ENCODE results near the gene MPO. TPM values are rescaled to one million over a fixed set of nuclear protein-coding genes. Genes with fewer than 3 reads are reported as not detected.
A peak's percentile ranks its signal among the peaks of the same experiment; 100 is the strongest.

Gene MPO
- total and polyA plus RNA-seq, 2 of the 4 experiments (the other 2 are of a cell fraction): not detected

DNA sequence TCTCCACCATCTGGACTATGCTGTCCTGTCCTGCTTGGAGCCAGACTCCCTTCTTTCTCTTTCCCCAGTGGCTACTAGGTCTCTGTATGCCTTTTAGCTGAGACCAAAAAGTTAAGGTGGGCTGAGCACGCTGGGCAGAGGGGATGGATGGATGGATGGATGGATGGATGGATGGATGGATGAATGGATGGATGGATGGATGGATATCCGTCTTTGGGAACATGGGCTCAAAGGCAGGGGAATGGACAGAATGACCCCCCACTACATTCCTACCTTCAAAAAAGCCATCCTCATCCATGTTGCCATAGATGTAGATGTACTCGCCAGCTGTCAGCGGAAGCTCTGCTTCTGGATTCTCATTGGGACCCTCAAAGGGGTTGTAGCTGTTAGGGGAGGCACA is 35.0 kb upstream of the MPO start:
- Histone ChIP-seq H3K4me1 (ENCODE audit: control insufficient read depth, insufficient read depth, low read length) (no peaks in the 10 kb centered on the region), H2AK9ac (replicated peaks; ENCODE audit: low read depth, low read length, poor library complexity) (no peak overlapping the region), H4K8ac (ENCODE audit: low read depth in 2 of 2, low read length in 2 of 2) (no peak overlapping the region), H3K4me3 (ENCODE audit: insufficient read depth, low read depth, low read length) (no peak overlapping the region), H4K91ac (ENCODE audit: insufficient read depth, low read depth, low read length) (no peak overlapping the region), H3K18ac (ENCODE audit: low read depth, low read length) (no peak overlapping the region), H3K23ac (ENCODE audit: low read depth, low read length) (no peak overlapping the region), H2BK5ac (ENCODE audit: low read depth, low read length, poor library complexity, severe bottlenecking) (no peak overlapping the region), H2AFZ (replicated peaks; ENCODE audit: low read length, poor library complexity) (peak overlapping the region; percentile 32), H2BK20ac (ENCODE audit: low read depth, low read length) (no peak overlapping the region), H2BK15ac (ENCODE audit: low read depth, low read length) (no peak overlapping the region), H3K14ac (replicated peaks; ENCODE audit: low read depth, low read length) (no peak overlapping the region), H4K5ac (ENCODE audit: low read depth, low read length) (no peak overlapping the region), H3K27me3 (ENCODE audit: control insufficient read depth, insufficient read depth, low read length) (no peaks in the 10 kb centered on the region), H3K36me3 (ENCODE audit: control insufficient read depth, insufficient read depth, low read length) (no peaks in the 10 kb centered on the region), H3K27ac (ENCODE audit: insufficient read depth, low read length) (no peak overlapping the region), H4K20me1 (ENCODE audit: insufficient read depth, low read length) (no peaks in the 10 kb centered on the region), H2AK5ac (ENCODE audit: low read depth, low read length) (no peak overlapping the region), H3K9ac (ENCODE audit: low read depth, low read length) (no peak overlapping the region), H3K4me2 (ENCODE audit: low read depth, low read length) (no peak overlapping the region), H3K9me1 (ENCODE audit: insufficient read depth, low read length) (no peaks in the 10 kb centered on the region), H3K4ac (ENCODE audit: low read depth, low read length) (no peak overlapping the region), H2BK120ac (ENCODE audit: low read depth, low read length) (no peak overlapping the region), H3K79me1 (ENCODE audit: low read depth in 1 of 2, low read length in 2 of 2) (no peaks in the 10 kb centered on the region), H3K9me3 (ENCODE audit: control insufficient read depth, insufficient read depth, low read length) (no peaks in the 10 kb centered on the region), H3K56ac (ENCODE audit: extremely low read depth, insufficient read depth, low read length) (no peak overlapping the region)
- dilution Hi-C loops (cut with HindIII; ENCODE audit: low sequenced_read_pairs, unreplicated experiment): no loop called here
- BruUV-seq (replicated peaks): no TSS peak
- DNase-seq (no peak), ATAC-seq (ENCODE audit: low read depth) (no peak)
- intact Hi-C loops (cut with micrococcal nuclease): loop anchor here (2.0 kb wide), 1 partner anchor 37 kb away; the partner anchor contains the start of gene SUPT4H1
- no CpG with 5 or more reads among the region's 4 CpGs for WGBS, 2 experiments (ENCODE audit: extremely low coverage in 2 of 2, insufficient read length in 1 of 2)
- ChIA-PET CTCF (no interaction called here), POLR2A (ENCODE audit: unreplicated experiment) (no interaction called here)
- TF ChIP-seq RAD21 (IDR thresholded peaks at IDR 0.05; ENCODE audit: low read length) (no peak), MAFK (IDR thresholded peaks at IDR 0.05; ENCODE audit: low read depth, low read length) (no peak), POLR2A (IDR thresholded peaks at IDR 0.05; ENCODE audit: low read depth, low read length) (no peak), RFX5 (IDR thresholded peaks at IDR 0.05; ENCODE audit: low read depth, low read length) (no peak), CEBPB (IDR thresholded peaks at IDR 0.05; ENCODE audit: low read depth, low read length) (no peak), MXI1 (IDR thresholded peaks at IDR 0.05; ENCODE audit: borderline replicate concordance, low read depth, low read length) (no peak), MAZ (IDR thresholded peaks at IDR 0.05; ENCODE audit: borderline replicate concordance, low read depth, low read length) (no peak), NFE2L2 (IDR thresholded peaks at IDR 0.05; ENCODE audit: low read depth, low read length) (no peak), CHD1 (IDR thresholded peaks at IDR 0.05; ENCODE audit: low read depth, low read length) (no peak), BHLHE40 (IDR thresholded peaks at IDR 0.05; ENCODE audit: low read depth, low read length) (no peak), FOS (IDR thresholded peaks at IDR 0.05; ENCODE audit: low read depth, low read length) (no peak), SMC3 (IDR thresholded peaks at IDR 0.05; ENCODE audit: low read depth, low read length) (no peak), RCOR1 (IDR thresholded peaks at IDR 0.05; ENCODE audit: insufficient replicate concordance, low read length) (no peak)
- TF ChIP-seq, protein P1, sequence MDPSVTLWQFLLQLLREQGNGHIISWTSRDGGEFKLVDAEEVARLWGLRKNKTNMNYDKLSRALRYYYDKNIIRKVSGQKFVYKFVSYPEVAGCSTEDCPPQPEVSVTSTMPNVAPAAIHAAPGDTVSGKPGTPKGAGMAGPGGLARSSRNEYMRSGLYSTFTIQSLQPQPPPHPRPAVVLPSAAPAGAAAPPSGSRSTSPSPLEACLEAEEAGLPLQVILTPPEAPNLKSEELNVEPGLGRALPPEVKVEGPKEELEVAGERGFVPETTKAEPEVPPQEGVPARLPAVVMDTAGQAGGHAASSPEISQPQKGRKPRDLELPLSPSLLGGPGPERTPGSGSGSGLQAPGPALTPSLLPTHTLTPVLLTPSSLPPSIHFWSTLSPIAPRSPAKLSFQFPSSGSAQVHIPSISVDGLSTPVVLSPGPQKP (IDR thresholded peaks at IDR 0.05; ENCODE audit: borderline replicate concordance, low read depth, low read length): no peak
- TF ChIP-seq, protein P2, sequence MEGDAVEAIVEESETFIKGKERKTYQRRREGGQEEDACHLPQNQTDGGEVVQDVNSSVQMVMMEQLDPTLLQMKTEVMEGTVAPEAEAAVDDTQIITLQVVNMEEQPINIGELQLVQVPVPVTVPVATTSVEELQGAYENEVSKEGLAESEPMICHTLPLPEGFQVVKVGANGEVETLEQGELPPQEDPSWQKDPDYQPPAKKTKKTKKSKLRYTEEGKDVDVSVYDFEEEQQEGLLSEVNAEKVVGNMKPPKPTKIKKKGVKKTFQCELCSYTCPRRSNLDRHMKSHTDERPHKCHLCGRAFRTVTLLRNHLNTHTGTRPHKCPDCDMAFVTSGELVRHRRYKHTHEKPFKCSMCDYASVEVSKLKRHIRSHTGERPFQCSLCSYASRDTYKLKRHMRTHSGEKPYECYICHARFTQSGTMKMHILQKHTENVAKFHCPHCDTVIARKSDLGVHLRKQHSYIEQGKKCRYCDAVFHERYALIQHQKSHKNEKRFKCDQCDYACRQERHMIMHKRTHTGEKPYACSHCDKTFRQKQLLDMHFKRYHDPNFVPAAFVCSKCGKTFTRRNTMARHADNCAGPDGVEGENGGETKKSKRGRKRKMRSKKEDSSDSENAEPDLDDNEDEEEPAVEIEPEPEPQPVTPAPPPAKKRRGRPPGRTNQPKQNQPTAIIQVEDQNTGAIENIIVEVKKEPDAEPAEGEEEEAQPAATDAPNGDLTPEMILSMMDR (conservative IDR thresholded peaks at IDR 0.05; ENCODE audit: low read depth, low read length): no peak
- TF ChIP-seq, protein P3, sequence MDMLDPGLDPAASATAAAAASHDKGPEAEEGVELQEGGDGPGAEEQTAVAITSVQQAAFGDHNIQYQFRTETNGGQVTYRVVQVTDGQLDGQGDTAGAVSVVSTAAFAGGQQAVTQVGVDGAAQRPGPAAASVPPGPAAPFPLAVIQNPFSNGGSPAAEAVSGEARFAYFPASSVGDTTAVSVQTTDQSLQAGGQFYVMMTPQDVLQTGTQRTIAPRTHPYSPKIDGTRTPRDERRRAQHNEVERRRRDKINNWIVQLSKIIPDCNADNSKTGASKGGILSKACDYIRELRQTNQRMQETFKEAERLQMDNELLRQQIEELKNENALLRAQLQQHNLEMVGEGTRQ (IDR thresholded peaks at IDR 0.05; ENCODE audit: low read depth, low read length): no peak
- in situ Hi-C loops (cut with MboI; ENCODE audit: low sequenced_read_pairs): loop anchor here (5.0 kb wide), 2 partner anchors 102 to 132 kb away; partner anchors contain the start of gene RNF43
